GM19438 (cell line): Measurements from ENCODE around the gene NTM.

Source experiments
- ATAC-seq: cut with Tn5 transposase; IDR thresholded peaks from one replicate; pipeline ENCODE4 v1.9.1; 2021; ENCODE audit warnings: low read depth; ENCODE audit not compliant: unreplicated experiment

The NTM gene

GRCh38 chr11:131694526-131695424, 324.4 kb downstream of the NTM start:
- ATAC-seq: peak; percentile 90

DNA sequence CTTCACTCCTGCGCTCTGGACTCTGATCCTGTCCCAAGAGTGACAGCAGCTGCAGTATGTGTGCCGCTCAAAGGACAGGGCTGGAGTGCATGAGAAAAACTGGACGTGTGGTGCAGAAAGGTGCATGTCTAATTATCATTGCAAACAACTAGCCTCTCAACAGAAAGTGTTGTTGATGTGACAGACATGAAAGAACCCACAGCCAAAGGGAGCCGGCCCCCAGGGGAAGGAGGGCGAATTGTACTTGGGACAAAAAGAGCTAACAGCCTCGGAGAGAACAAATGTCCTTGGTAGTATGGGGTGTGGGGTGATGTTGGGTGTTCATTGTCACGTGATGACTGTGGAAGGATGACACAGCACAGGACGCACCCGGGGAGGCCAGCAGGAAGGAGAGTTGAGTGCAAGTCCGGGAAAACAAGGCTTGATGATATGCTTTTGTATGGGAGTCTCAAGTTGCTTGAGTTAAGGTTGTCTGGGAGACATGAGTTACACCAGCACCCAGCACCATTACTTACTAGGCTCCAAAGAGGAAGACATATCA, 325.5 kb downstream of the NTM start:
- ATAC-seq: no peak

- ATAC-seq: no peak
Measured at GRCh38 chr11:131696690-131697089, 326.3 kb downstream of the NTM start.

DNA sequence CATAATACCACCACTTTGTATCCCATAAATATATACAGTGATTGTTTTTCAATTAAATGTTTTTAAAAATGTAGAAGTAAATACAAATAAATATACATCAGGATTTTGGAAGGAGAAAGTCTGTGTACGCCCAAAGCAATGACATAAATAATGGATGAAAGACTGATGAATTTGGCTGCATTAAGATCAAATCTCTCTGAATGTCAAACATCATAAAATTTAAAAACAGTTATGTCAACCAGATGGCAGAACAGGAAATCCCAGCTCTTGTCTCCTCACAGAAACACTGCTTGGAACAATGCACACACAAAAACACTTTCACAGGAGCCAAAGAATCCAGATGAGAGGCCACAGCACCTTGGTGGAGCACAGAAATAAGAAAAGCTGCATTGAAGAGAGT, 332.9 kb downstream of the NTM start:
- no peak for ATAC-seq

- ATAC-seq: no peak
Measured at GRCh38 chr11:131704682-131705081, 334.3 kb downstream of the NTM start.

DNA sequence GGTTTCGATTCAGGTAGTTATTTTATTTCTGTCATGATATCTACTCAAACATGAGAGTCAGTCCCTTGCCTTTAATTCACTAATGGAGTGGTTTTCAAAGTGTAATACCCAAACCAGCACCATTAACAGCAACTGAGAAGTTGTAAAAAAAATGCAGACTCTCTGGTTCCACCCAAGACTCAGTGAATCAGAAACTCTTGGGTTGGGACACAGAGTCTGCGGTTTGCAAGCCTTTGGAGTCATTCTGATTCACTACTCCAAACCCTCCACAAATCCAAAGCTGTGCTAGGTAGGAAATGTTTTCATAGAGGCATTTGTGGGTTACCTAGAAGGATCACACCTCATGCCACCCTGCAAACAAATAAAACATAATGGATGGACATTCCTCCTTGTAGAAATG, 340.1 kb downstream of the NTM start:
- no peak for ATAC-seq

GRCh38 chr11:131712897-131713296, 342.5 kb downstream of the NTM start:
- no peak for ATAC-seq

- no peak for ATAC-seq
Measured at GRCh38 chr11:131713529-131714134, 343.2 kb downstream of the NTM start.

GRCh38 chr11:131717616-131718015, 347.2 kb downstream of the NTM start:
- ATAC-seq: no peak

DNA sequence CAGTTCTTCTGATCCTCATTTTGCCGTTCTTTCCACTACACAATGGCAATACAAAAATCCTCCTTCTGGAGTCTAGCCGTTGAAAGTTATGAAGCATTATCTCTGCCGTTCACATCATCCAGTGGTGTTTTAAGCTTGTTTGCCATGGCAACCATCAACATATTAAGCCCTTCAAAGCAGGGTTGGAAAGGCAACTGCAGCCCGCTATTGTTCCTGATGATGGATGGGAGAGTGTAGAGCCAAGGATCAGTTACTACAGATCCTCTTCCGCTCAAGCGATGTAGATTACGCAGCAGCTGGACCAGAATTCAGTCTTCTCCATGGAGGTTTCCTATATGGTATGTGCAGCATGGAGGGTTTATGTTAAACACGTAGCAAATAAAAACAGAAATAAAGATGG, 352.7 kb downstream of the NTM start:
- ATAC-seq: no peak

DNA sequence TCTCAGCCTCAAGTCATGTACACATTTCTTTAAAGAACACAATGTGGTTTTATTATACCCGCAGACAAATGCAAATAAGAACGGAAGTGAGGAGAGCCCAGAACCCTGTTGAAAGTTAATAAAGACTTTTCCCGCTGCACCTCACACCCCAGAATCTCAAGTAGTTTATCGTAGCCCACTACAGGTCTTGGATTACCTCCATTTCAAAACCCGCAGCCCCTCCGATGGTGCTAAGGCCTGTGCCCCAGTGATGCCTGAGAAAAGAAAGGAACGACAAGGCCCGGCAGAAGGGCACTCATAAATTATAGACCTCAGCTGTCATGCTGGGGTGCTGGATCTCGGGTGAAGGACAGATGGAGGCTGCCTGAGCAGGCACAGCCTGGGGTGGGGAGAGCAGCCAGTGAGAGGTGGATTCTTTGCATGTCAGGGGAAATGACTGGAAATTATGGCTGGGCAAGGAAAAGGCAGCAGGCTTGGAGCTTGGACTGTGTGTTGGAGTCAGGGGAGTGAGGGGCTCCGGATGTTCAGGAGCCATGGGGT, 354.1 kb downstream of the NTM start:
- ATAC-seq: no peak

- ATAC-seq: no peak
Measured at GRCh38 chr11:131734871-131735270, 364.5 kb downstream of the NTM start.

- no peak for ATAC-seq
Measured at GRCh38 chr11:131737357-131737756, 366.9 kb downstream of the NTM start.

DNA sequence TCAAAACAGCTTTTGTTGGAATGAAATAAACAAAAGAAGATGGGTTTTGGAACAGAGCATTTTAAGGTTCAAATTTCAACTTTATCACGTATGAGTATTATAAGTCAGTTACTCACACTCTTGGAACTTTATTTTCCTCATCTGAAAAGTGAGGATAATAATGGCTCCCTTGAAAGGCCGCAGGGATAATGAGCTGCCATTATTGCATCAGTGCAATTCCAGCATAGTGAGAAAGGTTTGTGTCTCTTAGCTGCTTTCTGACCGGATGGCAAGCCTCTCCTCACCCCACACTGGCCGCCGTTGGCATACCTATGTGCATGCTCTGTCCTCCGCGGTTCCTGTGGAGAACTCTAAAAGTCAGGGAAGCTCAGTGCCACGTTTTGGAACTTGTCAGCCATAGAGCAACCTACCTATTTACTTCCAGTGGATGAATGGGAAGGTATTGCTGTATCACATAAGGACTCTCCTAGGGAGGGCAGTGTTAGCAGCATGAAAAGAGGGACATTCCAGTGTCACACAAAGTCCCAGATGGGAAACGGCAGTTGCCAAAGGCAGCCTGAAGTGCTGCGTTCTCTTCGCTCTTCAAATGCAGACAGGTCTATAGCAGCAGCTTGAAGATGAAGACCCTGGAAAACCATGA, 368.9 kb downstream of the NTM start:
- no peak for ATAC-seq

- ATAC-seq: no peak
Measured at GRCh38 chr11:131744847-131745246, 374.4 kb downstream of the NTM start.

DNA sequence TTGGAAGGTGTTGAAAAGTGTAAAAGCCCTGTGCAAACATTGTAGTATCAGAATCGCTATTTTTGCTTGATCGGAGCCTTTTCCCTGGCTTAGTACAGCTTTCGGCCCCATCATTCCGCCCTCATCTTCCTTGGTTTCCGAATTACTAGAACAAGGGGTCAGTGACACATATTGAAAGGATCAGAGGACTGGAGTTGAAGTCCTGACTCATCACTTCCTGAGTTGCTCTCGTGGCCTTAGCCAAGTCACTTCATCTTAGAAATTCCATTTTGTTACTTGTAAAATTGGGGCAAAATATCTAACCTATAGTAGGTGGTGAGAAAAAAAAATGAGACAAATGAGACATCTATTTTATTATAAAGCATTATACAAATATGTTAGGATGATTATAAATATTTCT, 375.0 kb downstream of the NTM start:
- ATAC-seq: no peak

- ATAC-seq: no peak
Measured at GRCh38 chr11:131746201-131746600, 375.8 kb downstream of the NTM start.

- no peak for ATAC-seq
Measured at GRCh38 chr11:131748151-131749050, 378.0 kb downstream of the NTM start.

DNA sequence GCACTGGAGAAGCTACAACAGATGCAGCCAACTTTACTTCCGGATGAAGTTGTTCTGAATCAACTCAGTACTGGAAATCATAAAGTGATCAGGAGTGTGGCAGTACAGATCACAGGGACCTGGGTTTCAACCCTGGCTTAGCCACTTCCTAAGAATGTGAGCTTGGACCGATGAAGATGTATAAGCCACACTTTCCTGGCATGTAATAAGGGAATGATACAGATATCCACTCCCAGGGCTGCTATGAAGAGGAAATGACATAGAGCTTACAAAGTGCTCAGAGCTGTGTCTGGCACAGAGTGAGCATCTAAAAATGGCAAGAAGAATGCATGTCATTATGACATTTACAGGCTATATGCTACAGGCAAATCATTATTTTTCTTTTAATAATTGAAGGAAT, 378.7 kb downstream of the NTM start:
- ATAC-seq: no peak

DNA sequence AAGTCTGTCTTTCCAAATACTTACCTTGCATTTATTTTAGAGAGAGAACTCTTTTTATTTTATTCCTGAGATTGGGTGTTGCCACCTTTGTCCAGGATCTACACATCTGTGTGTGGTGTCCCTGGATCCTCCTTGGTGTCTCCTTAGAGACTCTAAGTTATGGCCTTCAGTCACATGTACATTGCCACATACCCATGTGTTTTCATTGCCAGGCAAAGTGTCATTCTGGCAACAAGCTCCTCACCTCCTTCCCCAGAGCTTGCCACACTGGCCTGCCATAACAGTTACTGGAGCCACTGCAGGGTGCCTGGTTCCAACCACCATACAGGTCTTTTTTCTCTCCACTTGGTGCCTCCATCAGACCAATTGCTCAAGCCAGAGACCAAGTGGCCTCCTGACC, 379.7 kb downstream of the NTM start:
- ATAC-seq: no peak
